Neural progenitor cell (in vitro differentiated cells): ENCODE measurements around the gene HOGA1. TPM values are rescaled to one million over a fixed set of nuclear protein-coding genes. Genes with fewer than 3 reads are reported as not detected.
"Not testable (repeated sequence)": the region's sequence is repeated elsewhere in the genome, so short reads cannot be mapped to it uniquely, and the experiment has no call there.

Experiments
- DNase-seq: peaks from one replicate; pipeline ENCODE4 v3.0.0-alpha.2; 2016; ENCODE audit warnings: low spot score
- H2AFZ ChIP-seq: fragments of 200-600 bp; sonication (generic); replicated peaks from 2 replicates; pipeline ENCODE4 v1.6.1; 2016; ENCODE audit warnings: antibody characterized with exemption
- H3F3A ChIP-seq: fragments of 200-600 bp; sonication (generic); 2 replicates; pipeline ENCODE4 v1.6.1; 2016; ENCODE audit warnings: antibody characterized with exemption, low read depth
- H3K27ac ChIP-seq: fragments of 200-600 bp; sonication (generic); 2 replicates; pipeline ENCODE4 v1.5.1; 2016; ENCODE audit warnings: mild to moderate bottlenecking
- H3K27me3 ChIP-seq: fragments of 200-600 bp; sonication (generic); 2 replicates; pipeline ENCODE4 v1.6.1; 2016; ENCODE audit warnings: mild to moderate bottlenecking, moderate library complexity
- H3K36me3 ChIP-seq: fragments of 200-600 bp; sonication (generic); 2 replicates; pipeline ENCODE4 v1.5.1; 2016
- H3K4me1 ChIP-seq: fragments of 200-600 bp; sonication (generic); 2 replicates; pipeline ENCODE4 v1.6.1; 2016; ENCODE audit warnings: mixed run types
- H3K4me2 ChIP-seq: fragments of 200-600 bp; sonication (generic); 2 replicates; pipeline ENCODE4 v1.6.1; 2016
- H3K4me3 ChIP-seq: fragments of 200-600 bp; sonication (generic); 2 replicates; pipeline ENCODE4 v1.5.1; 2016
- H3K79me2 ChIP-seq: fragments of 200-600 bp; sonication (generic); 2 replicates; pipeline ENCODE4 v1.6.1; 2016; ENCODE audit warnings: low read depth
- H3K9ac ChIP-seq: fragments of 200-600 bp; sonication (generic); 2 replicates; pipeline ENCODE4 v1.6.1; 2016
- H3K9me3 ChIP-seq: fragments of 200-600 bp; sonication (generic); 2 replicates; pipeline ENCODE4 v1.5.1; 2016; ENCODE audit warnings: low read depth
- H4K20me1 ChIP-seq: fragments of 200-600 bp; sonication (generic); 2 replicates; pipeline ENCODE4 v1.6.1; 2016; ENCODE audit warnings: low read depth
- H3K27ac Mint-ChIP-seq: 3 replicates; pipeline ENCODE4 v1.8.0; 2021; ENCODE audit warnings: mixed read lengths
- H3K27me3 Mint-ChIP-seq: 2 replicates; pipeline ENCODE4 v1.8.0; 2022; ENCODE audit warnings: low read depth, mild to moderate bottlenecking, inconsistent platforms, moderate library complexity, mixed read lengths; ENCODE audit not compliant: insufficient read depth
- H3K36me3 Mint-ChIP-seq: 3 replicates; pipeline ENCODE4 v1.8.0; 2021; ENCODE audit warnings: mixed read lengths
- H3K4me1 Mint-ChIP-seq: 3 replicates; pipeline ENCODE4 v1.8.0; 2021; ENCODE audit warnings: mixed read lengths
- H3K4me3 Mint-ChIP-seq: 3 replicates; pipeline ENCODE4 v1.8.0; 2021; ENCODE audit warnings: mild to moderate bottlenecking, moderate library complexity, mixed read lengths
- H3K9me3 Mint-ChIP-seq: 3 replicates; pipeline ENCODE4 v1.8.0; 2020; ENCODE audit warnings: mixed read lengths
- EZH2 ChIP-seq: fragments of 200-600 bp; sonication (generic); IDR thresholded peaks from 2 replicates; pipeline ENCODE4 v1.6.1; 2017; ENCODE audit warnings: antibody characterized with exemption, mild to moderate bottlenecking, moderate library complexity
- EZH2phosphoT487 ChIP-seq: fragments of 200-600 bp; sonication (generic); IDR thresholded peaks from 2 replicates; pipeline ENCODE4 v1.6.1; 2017; ENCODE audit warnings: antibody characterized with exemption
- total RNA-seq: library from RNA; depleted of rRNA; stranded (reverse); fragments of >200 nt; gene quantifications from 2 replicates; pipeline ENCODE4 v1.2.3, GENCODE V29; 2015; ENCODE audit warnings: low replicate concordance
- TF ChIP-seq, protein P1 (sequence below): fragments of 200-600 bp; sonication (generic); IDR thresholded peaks from 2 replicates; pipeline ENCODE4 v1.5.1; 2017; ENCODE audit warnings: antibody characterized with exemption, mild to moderate bottlenecking

HOGA1 gene
- total RNA-seq, 1 donor from 2014 or later = 0.17 TPM

DNA sequence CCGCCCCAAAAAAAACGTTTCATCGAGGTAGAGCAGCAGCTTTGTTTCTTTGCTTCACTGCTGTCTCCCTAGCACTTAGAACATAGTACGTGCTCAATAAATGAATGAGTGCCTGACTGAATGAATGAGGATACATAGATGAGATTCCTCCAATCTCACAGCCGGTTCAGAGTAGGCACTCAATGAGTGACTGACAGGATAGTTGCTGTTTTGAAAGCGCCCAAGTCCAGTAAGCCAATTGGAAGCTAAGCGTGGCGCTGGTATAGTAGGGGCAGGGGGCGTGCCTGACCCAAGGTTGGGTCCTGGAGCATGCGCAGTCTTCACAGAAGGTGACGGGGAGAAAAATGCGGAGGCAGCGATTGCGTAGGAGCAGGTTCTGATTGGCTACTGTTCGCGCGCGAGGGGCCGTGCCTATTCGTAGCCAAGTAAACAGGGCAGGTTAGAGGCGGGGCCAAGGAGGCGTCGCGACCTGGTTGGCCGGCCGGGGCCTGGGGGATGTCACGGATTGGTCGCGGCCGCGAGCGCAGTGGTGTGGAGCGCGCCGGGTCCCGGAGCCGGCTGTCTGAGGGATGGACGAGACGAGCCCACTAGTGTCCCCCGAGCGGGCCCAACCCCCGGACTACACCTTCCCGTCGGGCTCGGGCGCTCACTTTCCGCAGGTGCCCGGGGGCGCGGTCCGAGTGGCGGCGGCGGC lies 56.1 kb downstream of the HOGA1 start, which contains the start of gene PI4K2A:
TSS of gene PI4K2A (plus strand) at position 498 of the 694 bp plus-strand sequence. CDS start at position 570, 72 bp downstream.
- Mint-ChIP-seq H3K4me1 (peaks cover 20% of the 10 kb centered on the region), H3K36me3 (peaks cover 12% of the 10 kb centered on the region), H3K9me3 (no peaks in the 10 kb centered on the region), H3K4me3 (peak within 1 kb of the TSS; percentile 99), H3K27me3 (peaks cover 8% of the 10 kb centered on the region), H3K27ac (peak within 1 kb of the TSS; percentile 85)
- Histone ChIP-seq H3F3A (peaks cover 16% of the 10 kb centered on the region), H3K4me3 (peak within 1 kb of the TSS; percentile 76), H3K79me2 (peaks cover 43% of the 10 kb centered on the region), H3K4me2 (peak within 1 kb of the TSS; percentile 91), H3K9ac (peak within 1 kb of the TSS; percentile 56), H4K20me1 (peaks cover 31% of the 10 kb centered on the region), H2AFZ (peak within 1 kb of the TSS; percentile 22), H3K36me3 (no peaks in the 10 kb centered on the region), H3K27ac (peak within 1 kb of the TSS; percentile 22), H3K27me3 (no peaks in the 10 kb centered on the region), H3K4me1 (peaks cover 11% of the 10 kb centered on the region), H3K9me3 (no peaks in the 10 kb centered on the region)
- TF ChIP-seq, protein P1, sequence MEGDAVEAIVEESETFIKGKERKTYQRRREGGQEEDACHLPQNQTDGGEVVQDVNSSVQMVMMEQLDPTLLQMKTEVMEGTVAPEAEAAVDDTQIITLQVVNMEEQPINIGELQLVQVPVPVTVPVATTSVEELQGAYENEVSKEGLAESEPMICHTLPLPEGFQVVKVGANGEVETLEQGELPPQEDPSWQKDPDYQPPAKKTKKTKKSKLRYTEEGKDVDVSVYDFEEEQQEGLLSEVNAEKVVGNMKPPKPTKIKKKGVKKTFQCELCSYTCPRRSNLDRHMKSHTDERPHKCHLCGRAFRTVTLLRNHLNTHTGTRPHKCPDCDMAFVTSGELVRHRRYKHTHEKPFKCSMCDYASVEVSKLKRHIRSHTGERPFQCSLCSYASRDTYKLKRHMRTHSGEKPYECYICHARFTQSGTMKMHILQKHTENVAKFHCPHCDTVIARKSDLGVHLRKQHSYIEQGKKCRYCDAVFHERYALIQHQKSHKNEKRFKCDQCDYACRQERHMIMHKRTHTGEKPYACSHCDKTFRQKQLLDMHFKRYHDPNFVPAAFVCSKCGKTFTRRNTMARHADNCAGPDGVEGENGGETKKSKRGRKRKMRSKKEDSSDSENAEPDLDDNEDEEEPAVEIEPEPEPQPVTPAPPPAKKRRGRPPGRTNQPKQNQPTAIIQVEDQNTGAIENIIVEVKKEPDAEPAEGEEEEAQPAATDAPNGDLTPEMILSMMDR = no peak
- TF ChIP-seq EZH2 = no peak
- TF ChIP-seq EZH2phosphoT487 = no peak
- DNase-seq = peak; percentile 100

DNA sequence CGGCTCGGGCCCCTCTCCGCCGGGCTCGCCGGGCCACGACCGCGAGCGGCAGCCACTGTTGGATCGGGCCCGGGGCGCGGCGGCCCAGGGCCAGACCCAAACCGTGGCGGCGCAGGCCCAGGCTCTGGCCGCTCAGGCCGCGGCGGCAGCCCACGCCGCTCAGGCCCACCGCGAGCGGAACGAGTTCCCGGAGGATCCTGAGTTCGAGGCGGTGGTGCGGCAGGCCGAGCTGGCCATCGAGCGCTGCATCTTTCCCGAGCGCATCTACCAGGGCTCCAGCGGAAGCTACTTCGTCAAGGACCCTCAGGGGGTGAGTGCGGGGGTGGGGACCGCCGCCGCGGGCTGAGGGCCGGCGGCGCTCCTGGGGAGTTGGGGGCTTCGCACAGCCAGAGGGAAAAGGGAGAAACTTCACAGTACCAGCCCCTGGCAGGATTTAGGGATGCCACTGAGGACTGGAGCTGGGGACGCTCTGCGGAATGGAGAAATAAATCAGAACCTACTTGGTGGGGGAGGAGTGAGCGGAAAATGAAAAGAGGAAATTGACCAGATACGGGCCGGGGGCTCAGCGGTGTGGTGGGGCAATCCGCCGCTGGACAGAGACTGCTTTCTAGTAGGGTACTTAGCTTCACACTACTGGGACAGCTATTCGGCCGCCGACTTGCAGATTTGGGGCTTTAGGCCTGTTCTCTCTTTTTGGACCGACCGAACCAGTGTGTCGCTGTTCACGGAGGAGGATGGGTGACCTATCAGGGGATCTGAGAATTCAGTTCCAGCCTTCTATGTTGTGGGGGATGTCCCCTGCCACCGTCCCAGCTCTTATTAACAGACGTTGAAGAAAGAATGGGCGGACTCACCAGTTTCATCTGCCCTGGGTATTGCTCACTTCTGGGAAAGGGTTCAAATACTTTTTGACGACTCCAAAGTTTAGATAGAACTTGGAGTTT lies 57.0 kb downstream of the HOGA1 start:
- H3K4me1 Mint-ChIP-seq = peaks cover 20% of the 10 kb centered on the region
- TF ChIP-seq EZH2 (peak; percentile 41), EZH2phosphoT487 (peak; percentile 20)
- TF ChIP-seq, protein P1 = no peak
- peak overlapping the region; percentile 91 for H3K4me2 ChIP-seq
- H3K27ac ChIP-seq = peak overlapping the region; percentile 22
- H4K20me1 ChIP-seq = peaks cover 35% of the 10 kb centered on the region
- H3K27me3 Mint-ChIP-seq = peaks cover 8% of the 10 kb centered on the region
- DNase-seq = peak; percentile 70
- H3K9me3 ChIP-seq = no peaks in the 10 kb centered on the region
- H3K9ac ChIP-seq = peak overlapping the region; percentile 56
- H3K9me3 Mint-ChIP-seq = no peaks in the 10 kb centered on the region
- peaks cover 15% of the 10 kb centered on the region for H3K36me3 Mint-ChIP-seq
- H3K36me3 ChIP-seq = no peaks in the 10 kb centered on the region
- peaks cover 16% of the 10 kb centered on the region for H3F3A ChIP-seq
- H3K4me3 Mint-ChIP-seq = peak overlapping the region; percentile 99
- H3K79me2 ChIP-seq = peaks cover 48% of the 10 kb centered on the region
- H3K4me3 ChIP-seq = peak overlapping the region; percentile 76
- H3K27ac Mint-ChIP-seq = peak overlapping the region; percentile 74
- peaks cover 11% of the 10 kb centered on the region for H3K4me1 ChIP-seq
- no peaks in the 10 kb centered on the region for H3K27me3 ChIP-seq
- no peak overlapping the region for H2AFZ ChIP-seq

DNA sequence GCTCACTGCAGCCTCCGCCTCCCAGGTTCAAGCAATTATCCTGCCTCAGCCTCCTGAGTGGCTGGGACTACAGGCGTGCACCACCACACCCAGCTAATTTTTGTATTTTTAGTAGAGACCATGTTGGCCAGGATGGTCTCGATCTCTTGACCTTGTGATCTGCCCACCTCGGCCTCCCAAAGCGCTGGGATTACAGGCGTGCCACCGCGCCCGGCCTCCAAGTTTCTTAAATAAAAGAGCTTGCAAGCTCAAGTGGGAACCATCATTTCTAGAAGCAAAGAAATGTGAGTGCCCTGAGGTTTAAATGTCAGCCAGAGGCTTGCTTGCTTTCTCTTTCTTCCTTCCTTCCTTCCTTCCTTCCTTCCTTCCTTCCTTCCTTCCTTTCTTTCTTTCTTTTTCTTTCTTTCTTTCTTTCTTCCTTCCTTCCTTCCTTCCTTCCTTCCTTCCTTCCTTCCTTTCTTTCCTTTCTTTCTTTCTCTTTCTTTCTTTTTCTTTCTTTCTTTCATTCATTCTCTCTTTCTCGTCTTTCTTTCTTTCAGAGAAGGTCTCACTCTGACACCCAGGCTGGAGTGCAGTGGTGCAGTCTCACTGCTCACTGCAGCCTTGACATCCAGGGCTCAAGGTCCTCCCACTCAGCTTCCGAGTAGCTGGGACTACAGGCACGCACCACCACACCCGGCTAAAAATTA lies 58.4 kb downstream of the HOGA1 start:
- not testable (repeated sequence) for H3K9ac ChIP-seq, H3K27me3 ChIP-seq, H3K36me3 ChIP-seq, H3K4me3 ChIP-seq, H3K27ac ChIP-seq, H3K27me3 Mint-ChIP-seq, H3K9me3 Mint-ChIP-seq, H2AFZ ChIP-seq, DNase-seq, H3K9me3 ChIP-seq, H3K27ac Mint-ChIP-seq
- peaks cover 20% of the 10 kb centered on the region for H3K4me1 Mint-ChIP-seq
- peaks cover 41% of the 10 kb centered on the region for H4K20me1 ChIP-seq
- peak overlapping the region; percentile 91 for H3K4me2 ChIP-seq
- H3K36me3 Mint-ChIP-seq = peaks cover 17% of the 10 kb centered on the region
- H3K79me2 ChIP-seq = peaks cover 62% of the 10 kb centered on the region
- H3F3A ChIP-seq = peaks cover 23% of the 10 kb centered on the region
- peak overlapping the region; percentile 99 for H3K4me3 Mint-ChIP-seq
- peaks cover 15% of the 10 kb centered on the region for H3K4me1 ChIP-seq
